ENCODE results near the gene IL4R. TPM values are rescaled to one million over a fixed set of nuclear protein-coding genes. Genes with fewer than 3 reads are reported as not detected.
A peak's percentile ranks its signal among the peaks of the same experiment; 100 is the strongest.
"Not testable (repeated sequence)": the region's sequence is repeated elsewhere in the genome, so short reads cannot be mapped to it uniquely, and the experiment has no call there.

Gene IL4R
- total RNA-seq, 2 experiments from 2014 or later = 73.1 to 82.8 TPM

DNA sequence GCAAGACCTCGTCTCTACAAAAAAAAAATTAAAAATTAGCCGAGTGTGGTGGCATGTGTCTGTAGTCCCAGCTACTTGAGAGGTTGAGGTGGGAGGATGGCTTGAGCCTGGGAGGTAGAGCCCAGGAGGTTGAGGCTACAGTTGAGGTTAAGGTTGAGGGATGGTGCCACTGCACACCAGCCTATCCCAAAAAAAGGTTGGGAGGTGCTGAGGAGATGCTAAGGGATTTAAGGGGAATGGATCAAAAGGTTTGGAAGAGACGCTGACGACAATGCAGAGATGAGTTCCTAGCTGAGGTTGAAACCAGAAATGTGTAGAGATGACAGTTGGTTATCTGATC, 40.5 kb upstream of the IL4R start:
- TF ChIP-seq EZH2phosphoT487 (IDR thresholded peaks at IDR 0.05; ENCODE audit: borderline replicate concordance, low read depth, low read length) = no peak
- TF ChIP-seq, protein P1, sequence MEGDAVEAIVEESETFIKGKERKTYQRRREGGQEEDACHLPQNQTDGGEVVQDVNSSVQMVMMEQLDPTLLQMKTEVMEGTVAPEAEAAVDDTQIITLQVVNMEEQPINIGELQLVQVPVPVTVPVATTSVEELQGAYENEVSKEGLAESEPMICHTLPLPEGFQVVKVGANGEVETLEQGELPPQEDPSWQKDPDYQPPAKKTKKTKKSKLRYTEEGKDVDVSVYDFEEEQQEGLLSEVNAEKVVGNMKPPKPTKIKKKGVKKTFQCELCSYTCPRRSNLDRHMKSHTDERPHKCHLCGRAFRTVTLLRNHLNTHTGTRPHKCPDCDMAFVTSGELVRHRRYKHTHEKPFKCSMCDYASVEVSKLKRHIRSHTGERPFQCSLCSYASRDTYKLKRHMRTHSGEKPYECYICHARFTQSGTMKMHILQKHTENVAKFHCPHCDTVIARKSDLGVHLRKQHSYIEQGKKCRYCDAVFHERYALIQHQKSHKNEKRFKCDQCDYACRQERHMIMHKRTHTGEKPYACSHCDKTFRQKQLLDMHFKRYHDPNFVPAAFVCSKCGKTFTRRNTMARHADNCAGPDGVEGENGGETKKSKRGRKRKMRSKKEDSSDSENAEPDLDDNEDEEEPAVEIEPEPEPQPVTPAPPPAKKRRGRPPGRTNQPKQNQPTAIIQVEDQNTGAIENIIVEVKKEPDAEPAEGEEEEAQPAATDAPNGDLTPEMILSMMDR (conservative IDR thresholded peaks at IDR 0.05; ENCODE audit: low read length) = no peak
- Histone ChIP-seq H3K4me1 (ENCODE audit: insufficient read depth, low read length, poor library complexity, severe bottlenecking) (peaks cover 69% of the 10 kb centered on the region), H3K27ac (ENCODE audit: low read depth, low read length, poor library complexity, severe bottlenecking) (peak overlapping the region; percentile 89), H3K36me3 (ENCODE audit: insufficient read depth, low read length) (no peaks in the 10 kb centered on the region), H3K79me2 (ENCODE audit: insufficient read depth, low read depth, low read length) (peaks cover 9% of the 10 kb centered on the region; the same call in 1 of the 2 replicates), H3K9me2 (ENCODE audit: insufficient read depth, low read length) (no peaks in the 10 kb centered on the region), H4K20me1 (ENCODE audit: insufficient read depth, low read length) (no peaks in the 10 kb centered on the region), H3K4me3 (ENCODE audit: low read depth, low read length, poor library complexity, severe bottlenecking) (peak overlapping the region; percentile 16), H2AFZ (ENCODE audit: low read length) (peak overlapping the region; percentile 33; the same call in 1 of the 2 replicates), H3K9me3 (ENCODE audit: low read length) (no peaks in the 10 kb centered on the region; the same call in 1 of the 2 replicates), H3K4me2 (ENCODE audit: low read length) (peak overlapping the region; percentile 65)
- DNase-seq (ENCODE audit: low spot score) = no peak
- intact Hi-C loops (cut with micrococcal nuclease; ENCODE audit: unreplicated experiment) = no loop called here
- ChIA-PET CTCF (ENCODE audit: unreplicated experiment) (interaction anchor here (0.6 to 1.2 kb wide), 3 partner anchors 36 to 94 kb away, joined by 3 to 6 read pairs (median 3); no protein-coding TSS in a partner anchor), POLR2A (interaction anchor here (1.4 to 5.0 kb wide), 5 partner anchors 12 to 93 kb away, joined by 3 to 18 read pairs (median 13); no protein-coding TSS in a partner anchor)
- BruUV-seq (replicated peaks) = no TSS peak

DNA sequence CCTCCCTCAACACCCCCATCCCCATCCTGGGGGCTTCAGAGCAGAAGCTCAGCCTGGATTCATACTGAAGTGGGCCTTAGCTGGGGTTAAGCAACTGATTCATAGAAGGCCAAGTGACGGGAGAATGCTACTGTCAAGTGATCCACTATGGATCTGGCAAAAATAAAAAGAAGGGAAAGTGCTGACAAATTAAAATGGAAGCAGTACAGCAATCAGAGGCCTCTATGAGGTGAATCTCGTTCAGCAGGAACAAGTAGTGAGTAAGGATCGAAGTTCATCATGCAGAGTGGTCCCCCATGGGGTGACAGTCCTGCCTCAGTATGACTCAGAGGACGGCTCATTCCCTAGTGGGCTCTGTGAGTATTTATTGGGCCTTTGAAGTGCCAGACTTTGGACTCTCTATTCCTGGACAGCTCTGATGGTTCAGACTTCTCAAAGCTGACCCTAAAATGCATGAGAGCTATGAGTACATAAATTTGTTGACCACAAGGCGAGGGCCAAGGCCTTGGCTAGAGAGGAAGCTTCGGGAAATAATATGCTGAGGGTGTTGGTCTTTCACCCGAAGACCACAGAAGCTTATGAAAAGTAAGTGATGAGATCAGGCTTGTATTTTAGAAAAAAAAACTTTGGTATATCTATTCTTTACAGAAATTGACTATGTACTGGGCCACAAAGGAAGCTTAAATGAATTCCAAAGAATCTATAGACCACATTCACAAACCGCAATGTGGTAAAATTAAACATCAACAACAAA, 39.9 kb upstream of the IL4R start:
- no TSS peak for BruUV-seq (replicated peaks)
- H2AFZ ChIP-seq (ENCODE audit: low read length) = peak overlapping the region; percentile 33; the same call in 1 of the 2 replicates
- no peaks in the 10 kb centered on the region; the same call in 1 of the 2 replicates for H3K9me3 ChIP-seq (ENCODE audit: low read length)
- intact Hi-C loops (cut with micrococcal nuclease; ENCODE audit: unreplicated experiment) = loop anchor here (1.0 to 2.0 kb wide), 3 partner anchors 25 to 95 kb away; no protein-coding TSS in a partner anchor
- peaks cover 68% of the 10 kb centered on the region for H3K4me1 ChIP-seq (ENCODE audit: insufficient read depth, low read length, poor library complexity, severe bottlenecking)
- peak overlapping the region; percentile 16 for H3K4me3 ChIP-seq (ENCODE audit: low read depth, low read length, poor library complexity, severe bottlenecking)
- no peak for DNase-seq (ENCODE audit: low spot score)
- H3K9me2 ChIP-seq (ENCODE audit: insufficient read depth, low read length) = no peaks in the 10 kb centered on the region
- ChIA-PET CTCF (ENCODE audit: unreplicated experiment) (interaction anchor here (0.6 to 1.2 kb wide), 5 partner anchors 37 to 94 kb away, joined by 3 to 6 read pairs (median 4); no protein-coding TSS in a partner anchor), POLR2A (interaction anchor here (0.6 to 5.0 kb wide), 8 partner anchors 8 to 621 kb away, joined by 3 to 18 read pairs (median 4); no protein-coding TSS in a partner anchor)
- TF ChIP-seq, protein P1 (conservative IDR thresholded peaks at IDR 0.05; ENCODE audit: low read length) = peak; percentile 38; the same call in 1 of the 2 replicates
- no peak for TF ChIP-seq EZH2phosphoT487 (IDR thresholded peaks at IDR 0.05; ENCODE audit: borderline replicate concordance, low read depth, low read length)
- peaks cover 7% of the 10 kb centered on the region; the same call in 1 of the 2 replicates for H3K79me2 ChIP-seq (ENCODE audit: insufficient read depth, low read depth, low read length)
- H3K4me2 ChIP-seq (ENCODE audit: low read length) = peak overlapping the region; percentile 65
- H3K27ac ChIP-seq (ENCODE audit: low read depth, low read length, poor library complexity, severe bottlenecking) = peak overlapping the region; percentile 89
- H4K20me1 ChIP-seq (ENCODE audit: insufficient read depth, low read length) = no peaks in the 10 kb centered on the region
- H3K36me3 ChIP-seq (ENCODE audit: insufficient read depth, low read length) = no peaks in the 10 kb centered on the region

DNA sequence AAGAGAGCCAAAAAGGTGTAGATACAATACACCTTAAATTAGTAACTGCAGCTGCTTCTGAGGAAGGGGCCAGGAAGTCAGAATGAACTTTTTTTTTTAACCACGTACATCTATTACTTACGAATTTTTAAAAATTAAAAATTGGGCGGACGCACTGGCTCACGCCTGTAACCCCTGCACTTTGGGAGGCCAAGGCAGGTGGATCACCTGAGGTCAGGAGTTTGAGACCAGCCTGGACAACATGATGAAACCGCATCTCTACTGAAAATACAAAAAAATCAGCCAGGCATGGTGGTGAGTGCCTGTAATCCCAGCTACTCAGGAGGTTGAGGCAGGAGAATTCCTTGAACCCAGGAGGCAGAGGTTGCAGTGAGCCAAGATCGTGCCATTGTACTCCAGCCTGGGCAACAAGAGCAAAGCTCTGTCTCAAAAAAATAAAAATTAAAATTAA, 39.3 kb upstream of the IL4R start:
- peak; percentile 84 for DNase-seq (ENCODE audit: low spot score)
- not testable (repeated sequence) for H3K79me2 ChIP-seq (ENCODE audit: insufficient read depth, low read depth, low read length); H3K36me3 ChIP-seq (ENCODE audit: insufficient read depth, low read length); BruUV-seq (replicated peaks); H3K9me3 ChIP-seq (ENCODE audit: low read length); H3K9me2 ChIP-seq (ENCODE audit: insufficient read depth, low read length); H4K20me1 ChIP-seq (ENCODE audit: insufficient read depth, low read length)
- peak overlapping the region; percentile 33; the same call in 1 of the 2 replicates for H2AFZ ChIP-seq (ENCODE audit: low read length)
- ChIA-PET POLR2A (interaction anchor here (0.6 to 5.0 kb wide), 10 partner anchors 9 to 622 kb away, joined by 3 to 18 read pairs (median 4); no protein-coding TSS in a partner anchor), CTCF (ENCODE audit: unreplicated experiment) (interaction anchor here (0.6 to 1.2 kb wide), 3 partner anchors 38 to 42 kb away, joined by 4 to 6 read pairs (median 4); no protein-coding TSS in a partner anchor)
- H3K27ac ChIP-seq (ENCODE audit: low read depth, low read length, poor library complexity, severe bottlenecking) = peak overlapping the region; percentile 89
- peak overlapping the region; percentile 65 for H3K4me2 ChIP-seq (ENCODE audit: low read length)
- intact Hi-C loops (cut with micrococcal nuclease; ENCODE audit: unreplicated experiment) = loop anchor here (1.0 to 2.0 kb wide), 3 partner anchors 24 to 95 kb away; no protein-coding TSS in a partner anchor
- H3K4me3 ChIP-seq (ENCODE audit: low read depth, low read length, poor library complexity, severe bottlenecking) = peak overlapping the region; percentile 16
- H3K4me1 ChIP-seq (ENCODE audit: insufficient read depth, low read length, poor library complexity, severe bottlenecking) = peaks cover 62% of the 10 kb centered on the region

All from OCI-LY7 (cell line).